Measurements from ENCODE around the gene CTBP2.

Gene CTBP2

DNA sequence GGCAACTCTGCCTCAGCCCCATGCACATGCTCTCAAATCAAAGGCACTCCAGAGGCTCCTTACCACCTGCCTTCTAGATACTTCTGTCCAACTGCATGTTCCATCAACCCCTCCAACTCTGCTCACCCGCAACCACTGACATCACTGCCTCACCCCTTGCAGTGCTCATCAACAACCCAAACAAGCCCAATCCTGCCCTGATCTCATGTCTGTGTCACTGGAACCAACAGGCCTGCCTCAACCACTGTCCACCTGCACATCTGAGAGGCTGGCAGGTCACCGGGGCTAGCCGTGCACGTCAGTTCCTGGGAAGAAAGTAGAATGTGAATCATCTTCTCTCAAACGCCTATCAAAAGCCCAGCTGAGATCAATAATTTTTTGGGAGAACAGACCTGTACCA is 33.3 kb downstream of the CTBP2 start:
- DNase-seq (ENCODE audit: low read depth, low spot score) = no peak
- in situ Hi-C loops (cut with HindIII; ENCODE audit: low sequenced_read_pairs) = no loop called here
- TF ChIP-seq, protein P1, sequence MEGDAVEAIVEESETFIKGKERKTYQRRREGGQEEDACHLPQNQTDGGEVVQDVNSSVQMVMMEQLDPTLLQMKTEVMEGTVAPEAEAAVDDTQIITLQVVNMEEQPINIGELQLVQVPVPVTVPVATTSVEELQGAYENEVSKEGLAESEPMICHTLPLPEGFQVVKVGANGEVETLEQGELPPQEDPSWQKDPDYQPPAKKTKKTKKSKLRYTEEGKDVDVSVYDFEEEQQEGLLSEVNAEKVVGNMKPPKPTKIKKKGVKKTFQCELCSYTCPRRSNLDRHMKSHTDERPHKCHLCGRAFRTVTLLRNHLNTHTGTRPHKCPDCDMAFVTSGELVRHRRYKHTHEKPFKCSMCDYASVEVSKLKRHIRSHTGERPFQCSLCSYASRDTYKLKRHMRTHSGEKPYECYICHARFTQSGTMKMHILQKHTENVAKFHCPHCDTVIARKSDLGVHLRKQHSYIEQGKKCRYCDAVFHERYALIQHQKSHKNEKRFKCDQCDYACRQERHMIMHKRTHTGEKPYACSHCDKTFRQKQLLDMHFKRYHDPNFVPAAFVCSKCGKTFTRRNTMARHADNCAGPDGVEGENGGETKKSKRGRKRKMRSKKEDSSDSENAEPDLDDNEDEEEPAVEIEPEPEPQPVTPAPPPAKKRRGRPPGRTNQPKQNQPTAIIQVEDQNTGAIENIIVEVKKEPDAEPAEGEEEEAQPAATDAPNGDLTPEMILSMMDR (IDR thresholded peaks at IDR 0.05; ENCODE audit: low read depth, low read length) = no peak
- no peak overlapping the region for H3K4me3 ChIP-seq (ENCODE audit: low read depth, low read length)

DNA sequence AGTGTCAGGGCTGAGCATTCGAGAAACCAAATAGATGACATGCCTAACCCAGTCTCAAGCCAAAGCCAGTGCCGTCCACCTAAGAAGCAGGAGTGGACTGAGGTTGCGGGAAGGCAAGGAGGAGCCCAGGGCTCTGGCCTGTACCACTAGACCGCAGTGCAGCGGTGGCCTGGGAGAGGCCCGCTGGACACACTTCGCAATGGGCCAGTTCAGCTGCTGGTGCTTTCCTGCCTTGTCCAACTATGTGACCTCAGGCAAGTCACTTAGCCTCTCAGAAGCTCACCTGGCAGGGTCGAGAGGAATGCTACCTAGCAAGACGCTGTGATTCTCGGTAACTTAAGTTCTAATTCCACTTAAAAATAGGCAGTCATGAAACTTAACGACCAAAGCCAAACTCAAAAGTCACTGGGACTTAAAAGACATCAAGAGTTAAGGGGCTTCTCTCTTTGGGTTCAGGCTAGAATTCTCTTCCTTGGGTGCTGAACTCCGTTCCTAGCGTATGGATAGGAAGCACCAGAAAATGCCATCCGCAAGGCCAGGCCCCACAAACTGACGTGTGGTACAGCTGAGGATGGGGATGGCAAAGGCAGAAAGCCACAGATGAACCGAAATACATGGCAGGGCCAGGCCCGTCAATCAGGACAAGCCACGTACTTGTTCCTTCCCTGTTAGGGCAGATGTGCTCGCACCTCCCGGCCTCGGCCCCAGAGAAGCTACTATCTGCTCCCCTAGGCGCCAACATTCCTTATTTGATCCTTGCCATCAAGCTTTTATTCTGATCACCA is 34.2 kb downstream of the CTBP2 start:
- DNase-seq (ENCODE audit: low read depth, low spot score) = no peak
- TF ChIP-seq, protein P1 (IDR thresholded peaks at IDR 0.05; ENCODE audit: low read depth, low read length) = no peak
- in situ Hi-C loops (cut with HindIII; ENCODE audit: low sequenced_read_pairs) = no loop called here
- H3K4me3 ChIP-seq (ENCODE audit: low read depth, low read length) = no peak overlapping the region

DNA sequence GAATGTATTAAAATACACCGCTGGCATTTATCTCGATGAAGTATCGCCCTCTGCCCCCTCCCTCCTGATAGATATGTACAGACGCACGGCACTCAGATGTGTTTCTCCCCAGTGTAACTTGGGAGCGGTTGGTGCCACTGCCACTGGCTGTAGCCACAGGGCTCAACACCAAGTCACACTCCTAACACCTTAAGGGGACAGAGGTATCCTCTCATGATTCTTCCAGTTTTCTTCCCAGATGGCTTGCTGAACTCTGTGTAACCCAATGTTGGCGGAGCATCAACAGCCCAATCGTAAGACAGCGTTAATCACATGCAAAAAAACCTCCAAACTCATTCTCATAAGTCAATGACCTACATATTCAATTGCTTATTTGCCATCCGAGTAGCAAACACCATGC is 35.5 kb downstream of the CTBP2 start:
- H3K4me3 ChIP-seq (ENCODE audit: low read depth, low read length) = no peak overlapping the region
- in situ Hi-C loops (cut with HindIII; ENCODE audit: low sequenced_read_pairs) = no loop called here
- no peak for DNase-seq (ENCODE audit: low read depth, low spot score)
- TF ChIP-seq, protein P1 (IDR thresholded peaks at IDR 0.05; ENCODE audit: low read depth, low read length) = no peak

DNA sequence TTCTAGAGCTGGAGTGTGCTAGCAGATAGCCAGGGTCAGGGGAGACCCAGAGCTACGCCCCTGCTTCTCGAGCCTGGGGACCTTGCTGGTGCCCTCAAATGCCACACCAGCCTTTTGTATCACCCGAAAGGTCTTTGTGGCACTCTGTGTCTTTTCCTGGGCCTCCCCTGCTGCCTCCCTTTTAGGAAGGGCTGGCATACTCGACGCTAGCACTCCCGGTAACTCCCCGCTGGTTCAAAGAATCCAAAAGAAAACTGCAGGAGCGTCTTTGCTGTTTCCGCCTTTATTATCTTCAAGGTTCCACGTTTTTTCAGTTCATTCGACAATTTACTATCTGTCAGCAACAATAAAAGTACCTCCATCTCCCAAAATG is 36.3 kb downstream of the CTBP2 start:
- TF ChIP-seq, protein P1 (IDR thresholded peaks at IDR 0.05; ENCODE audit: low read depth, low read length) = no peak
- DNase-seq (ENCODE audit: low read depth, low spot score) = no peak
- in situ Hi-C loops (cut with HindIII; ENCODE audit: low sequenced_read_pairs) = no loop called here
- H3K4me3 ChIP-seq (ENCODE audit: low read depth, low read length) = peak overlapping the region; percentile 12

DNA sequence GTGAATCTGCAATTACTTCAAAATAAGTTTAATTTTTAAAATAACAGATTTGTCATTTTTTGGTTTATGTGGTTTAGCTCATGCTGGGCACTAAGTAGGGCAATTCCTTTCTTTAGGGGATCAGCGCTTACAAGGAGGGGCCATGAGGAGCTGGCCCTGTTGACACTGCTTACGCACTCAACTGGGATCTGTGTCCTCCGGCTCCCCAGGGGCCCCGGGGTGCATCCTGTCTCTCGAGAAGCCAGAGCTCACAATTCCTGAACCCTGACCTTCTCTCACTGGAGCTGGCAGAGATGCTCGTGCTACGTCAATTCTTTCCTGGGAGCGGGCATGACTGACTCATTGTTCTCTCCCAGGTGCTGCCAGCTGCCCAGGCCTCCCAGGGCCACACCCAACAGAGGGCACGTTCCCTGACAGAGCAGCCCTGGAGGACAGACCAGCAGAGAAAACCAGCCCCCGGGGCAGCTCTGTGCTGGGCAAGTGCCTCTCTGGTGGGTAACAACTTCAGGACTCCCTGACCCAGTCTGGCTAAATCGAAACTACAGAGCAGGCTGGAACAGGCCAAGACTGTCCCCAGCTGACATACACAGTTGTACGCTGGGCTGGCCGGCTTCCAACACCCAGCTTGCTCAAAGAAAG is 36.8 kb downstream of the CTBP2 start:
- TF ChIP-seq, protein P1 (IDR thresholded peaks at IDR 0.05; ENCODE audit: low read depth, low read length) = no peak
- DNase-seq (ENCODE audit: low read depth, low spot score) = peak; percentile 95
- in situ Hi-C loops (cut with HindIII; ENCODE audit: low sequenced_read_pairs) = no loop called here
- H3K4me3 ChIP-seq (ENCODE audit: low read depth, low read length) = peak overlapping the region; percentile 12

DNA sequence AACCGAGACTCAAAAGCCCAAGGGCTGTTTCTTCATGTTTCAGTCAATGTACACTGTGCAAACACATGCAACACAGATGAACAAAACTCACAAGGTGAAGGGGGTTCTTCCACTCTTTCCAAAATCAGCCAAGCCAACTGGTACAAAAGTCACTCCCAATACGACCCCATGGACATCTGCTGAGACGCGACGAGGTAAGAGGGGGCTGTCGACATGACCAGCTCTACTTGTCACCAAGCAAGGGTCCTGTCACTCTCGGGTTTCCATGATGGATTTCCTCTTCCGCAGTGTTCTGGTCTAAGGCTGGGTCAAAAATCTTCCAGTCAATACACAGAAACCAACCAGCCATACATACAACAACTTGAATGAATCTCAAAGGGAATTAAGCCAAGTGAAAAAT is 37.8 kb downstream of the CTBP2 start:
- TF ChIP-seq, protein P1 (IDR thresholded peaks at IDR 0.05; ENCODE audit: low read depth, low read length) = no peak
- in situ Hi-C loops (cut with HindIII; ENCODE audit: low sequenced_read_pairs) = no loop called here
- H3K4me3 ChIP-seq (ENCODE audit: low read depth, low read length) = no peak overlapping the region
- DNase-seq (ENCODE audit: low read depth, low spot score) = no peak
